Hepatic stellate cell (primary cell): ENCODE measurements around the gene GAS7.
"Not testable (repeated sequence)": the region's sequence is repeated elsewhere in the genome, so short reads cannot be mapped to it uniquely, and the experiment has no call there.

Source experiments
- DNase-seq: peaks from one replicate; pipeline ENCODE4 v3.0.0; 2011; ENCODE audit warnings: low spot score

GAS7 gene

GRCh38 chr17:10021272-10021984 is 177.0 kb downstream of the GAS7 start:
- no peak for DNase-seq

- no peak for DNase-seq
Observed at GRCh38 chr17:10019941-10020451, 178.4 kb downstream of the GAS7 start.

- DNase-seq = no peak
Observed at GRCh38 chr17:10018461-10018891, 179.9 kb downstream of the GAS7 start.

- not testable (repeated sequence) for DNase-seq
Observed at GRCh38 chr17:10016958-10017570, 181.3 kb downstream of the GAS7 start.

- no peak for DNase-seq
Observed at GRCh38 chr17:10013365-10014112, 184.9 kb downstream of the GAS7 start.

- DNase-seq = no peak
Observed at GRCh38 chr17:10010752-10011151, 187.7 kb downstream of the GAS7 start.

- DNase-seq = no peak
Observed at GRCh38 chr17:10003705-10004104, 194.7 kb downstream of the GAS7 start.

GRCh38 chr17:10002567-10003360 is 195.6 kb downstream of the GAS7 start:
- not testable (repeated sequence) for DNase-seq

- no peak for DNase-seq
Observed at GRCh38 chr17:10001306-10001873, 197.0 kb downstream of the GAS7 start.

- DNase-seq = no peak
Observed at GRCh38 chr17:9999919-10000695, 198.3 kb downstream of the GAS7 start.

GRCh38 chr17:9998060-9998459 is 200.3 kb downstream of the GAS7 start:
- DNase-seq = no peak

- DNase-seq = no peak
Observed at GRCh38 chr17:9994761-9995160, 203.6 kb downstream of the GAS7 start.

GRCh38 chr17:9991796-9992195 is 206.6 kb downstream of the GAS7 start:
- DNase-seq = no peak

- no peak for DNase-seq
Observed at GRCh38 chr17:9991351-9991750, 207.1 kb downstream of the GAS7 start.

- DNase-seq = no peak
Observed at GRCh38 chr17:9987779-9988585, 210.4 kb downstream of the GAS7 start.

GRCh38 chr17:9986754-9987382 is 211.5 kb downstream of the GAS7 start:
- no peak for DNase-seq

GRCh38 chr17:9985646-9986045 is 212.8 kb downstream of the GAS7 start:
- DNase-seq = no peak

GRCh38 chr17:9984768-9985167 is 213.6 kb downstream of the GAS7 start:
- DNase-seq = no peak

GRCh38 chr17:9982159-9982558 is 216.2 kb downstream of the GAS7 start:
- DNase-seq = no peak
